LNCAP (cell line): Measurements from ENCODE around the gene SERPINA10.

Experiments
- CTCF ChIP-seq: fragments of 450-650 bp; IDR thresholded peaks from 2 replicates; pipeline ENCODE4 v1.5.1; 2017; ENCODE audit warnings: mild to moderate bottlenecking

Gene SERPINA10

GRCh38 chr14:94303111-94303510 is 10.0 kb upstream of the SERPINA10 start:
- no peak for TF ChIP-seq CTCF

- TF ChIP-seq CTCF: no peak
These were observed 5.1 kb upstream of the SERPINA10 start for GRCh38 chr14:94298130-94298529.

GRCh38 chr14:94295360-94296180 is 2.5 kb upstream of the SERPINA10 start:
- TF ChIP-seq CTCF: no peak

GRCh38 chr14:94293578-94293924 is 483 bp upstream of the SERPINA10 start:
- TF ChIP-seq CTCF: no peak

GRCh38 chr14:94292526-94292871 is 569 bp downstream of the SERPINA10 start:
- no peak for TF ChIP-seq CTCF

GRCh38 chr14:94291906-94292525 is 1.1 kb downstream of the SERPINA10 start:
- no peak for TF ChIP-seq CTCF

GRCh38 chr14:94291159-94291905 is 1.7 kb downstream of the SERPINA10 start:
- no peak for TF ChIP-seq CTCF
